ENCODE data around the gene URGCP. TPM values are rescaled to one million over a fixed set of nuclear protein-coding genes. Genes with fewer than 3 reads are reported as not detected.

The URGCP gene
- polyA plus RNA-seq, 1 of the 3 experiments (the other 2 are of a cell fraction), result 22.9 TPM

GRCh38 chr7:43849047-43849446 is 57.3 kb downstream of the URGCP start (continued):
- no peak for TF ChIP-seq ZBTB33 (IDR thresholded peaks at IDR 0.05; ENCODE audit: borderline replicate concordance, low read depth)
- TF ChIP-seq USF1 (IDR thresholded peaks at IDR 0.05; ENCODE audit: borderline replicate concordance, low read depth), result no peak

GRCh38 chr7:43847496-43847895 is 58.9 kb downstream of the URGCP start:
- Histone ChIP-seq H4K20me1 (ENCODE audit: insufficient read depth) (no peaks in the 10 kb centered on the region), H2AFZ (ENCODE audit: low read depth) (no peak overlapping the region), H3K9me3 (no peaks in the 10 kb centered on the region), H3K9ac (no peak overlapping the region), H3K36me3 (replicated peaks in 1 of 2; ENCODE audit: control insufficient read depth in 1 of 2, insufficient read depth in 2 of 2, low read length in 1 of 2) (no peaks in the 10 kb centered on the region), H3F3A (replicated peaks; ENCODE audit: insufficient read depth) (no peaks in the 10 kb centered on the region), H3K4me3 (ENCODE audit: low read depth in 2 of 2, low read length in 1 of 2) (no peak overlapping the region), H3K79me2 (ENCODE audit: insufficient read depth) (no peaks in the 10 kb centered on the region), H3K9me2 (no peaks in the 10 kb centered on the region), H3K27ac (ENCODE audit: low read depth in 2 of 2, low read length in 1 of 2) (no peak overlapping the region), H3K4me2 (no peak overlapping the region), H3K27me3 (ENCODE audit: insufficient read depth) (no peaks in the 10 kb centered on the region), H3K4me1 (ENCODE audit: control insufficient read depth in 1 of 2, insufficient read depth in 2 of 2, low read depth in 1 of 2, low read length in 1 of 2) (peaks cover 0 to 6% of the 10 kb centered on the region in 2 experiments; a peak in 1 of 4 replicates)
- CTCF ChIA-PET, result interaction anchor here (1.5 to 5.9 kb wide), 3 partner anchors 10 to 107 kb away, joined by 3 to 83 read pairs (median 10); no protein-coding TSS in a partner anchor
- POLR2A ChIA-PET, result no interaction called here
- 60% methylated on average over 4 of the region's 4 CpGs for WGBS (ENCODE audit: low lambda C conversion rate)
- DNase-seq, result no peak
- no peak for TF ChIP-seq MXI1 (IDR thresholded peaks at IDR 0.05; ENCODE audit: low read depth, low read length)
- TF ChIP-seq TEAD4 (IDR thresholded peaks at IDR 0.05; ENCODE audit: borderline replicate concordance, insufficient read depth), result no peak
- no peak for TF ChIP-seq FOXM1 (IDR thresholded peaks at IDR 0.05; ENCODE audit: low read depth)
- no peak for TF ChIP-seq JUND (IDR thresholded peaks at IDR 0.05)
- no peak for TF ChIP-seq POLR2AphosphoS5 (IDR thresholded peaks at IDR 0.05; ENCODE audit: low read depth, low read length)
- TF ChIP-seq USF1 (IDR thresholded peaks at IDR 0.05; ENCODE audit: borderline replicate concordance, low read depth), result no peak
- TF ChIP-seq RCOR1 (IDR thresholded peaks at IDR 0.05; ENCODE audit: low read length), result no peak
- no peak for TF ChIP-seq EZH2phosphoT487 (IDR thresholded peaks at IDR 0.05; ENCODE audit: borderline replicate concordance, low read depth)
- no peak for TF ChIP-seq PBX3 (IDR thresholded peaks at IDR 0.05)
- TF ChIP-seq MEF2A (IDR thresholded peaks at IDR 0.05; ENCODE audit: borderline replicate concordance, low read depth), result no peak
- TF ChIP-seq TCF12 (IDR thresholded peaks at IDR 0.05), result no peak
- TF ChIP-seq CHD2 (IDR thresholded peaks at IDR 0.05; ENCODE audit: low read length, partially characterized antibody), result no peak
- no peak for TF ChIP-seq NFIC (IDR thresholded peaks at IDR 0.05; ENCODE audit: borderline replicate concordance)
- no peak for TF ChIP-seq REST (IDR thresholded peaks at IDR 0.05; ENCODE audit: low read depth, low read length)
- no peak for TF ChIP-seq USF2 (IDR thresholded peaks at IDR 0.05; ENCODE audit: borderline replicate concordance, low read depth, low read length)
- TF ChIP-seq NRF1 (IDR thresholded peaks at IDR 0.05; ENCODE audit: low read depth, low read length), result no peak
- TF ChIP-seq RFX5 (IDR thresholded peaks at IDR 0.05; ENCODE audit: low read length), result no peak
- TF ChIP-seq ZBTB33 (IDR thresholded peaks at IDR 0.05; ENCODE audit: borderline replicate concordance, low read depth), result no peak

Data from SK-N-SH (cell line).